GM12878 (cell line): ENCODE results near the gene DAZAP1. TPM values are rescaled to one million over a fixed set of nuclear protein-coding genes. Genes with fewer than 3 reads are reported as not detected.

Source experiments
- ATAC-seq: fragments of 200-7000 bp; cut with Tn5 transposase; 3 replicates; pipeline ENCODE4 v1.9.1; 2020; ENCODE audit warnings: mild to moderate bottlenecking, moderate library complexity
- BruUV-seq: library from RNA; stranded (reverse); fragments of 400-500 nt; replicated peaks from 2 replicates; lab custom pipeline; 2021; lab: Mats Ljungman, UMichigan
- CTCF ChIA-PET: fragments of 300-600 bp; sonication (Branson Sonifier 250); formaldehyde crosslinking; extraction: SDS; loops from one replicate; lab custom pipeline; 2021; ENCODE audit warnings: inconsistent platforms; lab: Yijun Ruan, JAX
- POLR2A ChIA-PET: fragments of 350-600 bp; formaldehyde crosslinking; extraction: SDS; loops from one replicate; lab custom pipeline; 2021; ENCODE audit warnings: inconsistent platforms; lab: Charles Lee
- RAD21 ChIA-PET: fragments of 300-600 bp; sonication (Branson Sonifier 250); formaldehyde crosslinking; loops from one replicate; lab custom pipeline; 2023; ENCODE audit warnings: antibody characterized with exemption; ENCODE audit not compliant: unreplicated experiment; lab: Charles Lee
- SMC1A ChIA-PET: fragments of 300-600 bp; sonication (Branson Sonifier 250); formaldehyde crosslinking; loops from one replicate; lab custom pipeline; 2023; ENCODE audit not compliant: unreplicated experiment, uncharacterized antibody; lab: Charles Lee
- DNase-seq: peaks from one replicate; pipeline ENCODE4 v3.0.0-alpha.2; 2011; ENCODE audit warnings: low read depth, low spot score
- FAIRE-seq: peaks from 3 replicates; lab custom pipeline; 2011; peaks lifted over from hg19 to GRCh38; lab: Jason Lieb, UNC
- H2AFZ ChIP-seq: 2 replicates; pipeline ENCODE4 v1.6.0; 2011; ENCODE audit warnings: low read depth, low read length, control low read depth; ENCODE audit not compliant: control insufficient read depth
- H3K27ac ChIP-seq: 2 replicates; pipeline ENCODE4 v1.5.1; 2011; ENCODE audit warnings: control low read depth; ENCODE audit not compliant: control insufficient read depth, insufficient read depth
- H3K27me3 ChIP-seq, 2 experiments: replicated peaks in 1 of 2; 2 replicates each; pipeline versions ENCODE4 v1.6.0 to v1.6.1; 2011; ENCODE audit warnings: low read length in 1 of 2; ENCODE audit not compliant: control insufficient read depth in 2 of 2, insufficient read depth in 2 of 2
- H3K36me3 ChIP-seq, 2 experiments: 2 replicates each; pipeline ENCODE4 v1.5.1; 2011; ENCODE audit warnings: low read length in 1 of 2; ENCODE audit not compliant: control insufficient read depth in 2 of 2, insufficient read depth in 2 of 2
- H3K4me1 ChIP-seq: 2 replicates; pipeline ENCODE4 v1.6.1; 2011; ENCODE audit warnings: mild to moderate bottlenecking, low read length, moderate library complexity, mixed read lengths; ENCODE audit not compliant: control insufficient read depth, insufficient read depth
- H3K4me2 ChIP-seq: 2 replicates; pipeline ENCODE4 v1.6.0; 2011; ENCODE audit warnings: control low read depth; ENCODE audit not compliant: control insufficient read depth, insufficient read depth
- H3K4me3 ChIP-seq: fragments of 200-600 bp; sonication (generic); 2 replicates; pipeline ENCODE4 v1.5.1; 2016
- H3K79me2 ChIP-seq: 2 replicates; pipeline ENCODE4 v1.6.0; 2011; ENCODE audit warnings: low read length; ENCODE audit not compliant: control insufficient read depth, insufficient read depth
- H3K9ac ChIP-seq: 2 replicates; pipeline ENCODE4 v1.8.0; 2011; ENCODE audit warnings: low read length, control low read depth, mixed read lengths; ENCODE audit not compliant: control insufficient read depth, insufficient read depth
- H3K9me3 ChIP-seq: replicated peaks from 3 replicates; pipeline ENCODE4 v1.5.1; 2011; ENCODE audit warnings: mild to moderate bottlenecking, low read length; ENCODE audit not compliant: control insufficient read depth, insufficient read depth
- H4K20me1 ChIP-seq: 2 replicates; pipeline ENCODE4 v1.6.0; 2011; ENCODE audit not compliant: control insufficient read depth, insufficient read depth
- FOXM1 ChIP-seq: IDR thresholded peaks from 2 replicates; pipeline ENCODE4 v1.6.1; 2012; ENCODE audit warnings: low read depth, mild to moderate bottlenecking, inconsistent platforms, low read length, moderate library complexity
- HCFC1 ChIP-seq: fragments of 150-350 bp; IDR thresholded peaks from 2 replicates; pipeline ENCODE4 v1.6.1; 2014; ENCODE audit warnings: low read length
- IKZF1 ChIP-seq: fragments of 450-650 bp; conservative IDR thresholded peaks from 2 replicates; pipeline ENCODE4 v1.6.1; 2017; ENCODE audit warnings: antibody characterized with exemption, mild to moderate bottlenecking
- RB1 ChIP-seq: fragments of 450-650 bp; formaldehyde crosslinking; IDR thresholded peaks from 2 replicates; pipeline ENCODE4 v1.6.1; 2017; ENCODE audit warnings: mild to moderate bottlenecking, borderline replicate concordance
- SUPT20H ChIP-seq: IDR thresholded peaks from 2 replicates; pipeline ENCODE4 v1.6.1; 2011; ENCODE audit warnings: low read depth, mild to moderate bottlenecking, low read length, moderate library complexity, borderline replicate concordance; ENCODE audit not compliant: control insufficient read depth
- TAF1 ChIP-seq: IDR thresholded peaks from 2 replicates; pipeline ENCODE4 v1.6.1; 2011; ENCODE audit warnings: mild to moderate bottlenecking, low read depth, low read length, borderline replicate concordance
- YY1 ChIP-seq: IDR thresholded peaks from 2 replicates; pipeline ENCODE4 v1.6.1; 2011; ENCODE audit warnings: low read depth, mild to moderate bottlenecking, low read length
- WGBS: methylation state at CpG from one replicate; pipeline ENCODE4 v1.1.6; 2016; ENCODE audit warnings: low lambda C conversion rate; ENCODE audit not compliant: insufficient replicate concordance, insufficient coverage; ENCODE audit errors: missing lambda C conversion rate; 5-methylcytosine and 5-hydroxymethylcytosine counted together
- in situ Hi-C: fragments of 300-500 bp; cut with MboI; formaldehyde crosslinking; loops from 9 replicates; pipeline ENCODE4 v1.14.3; 2018; ENCODE audit warnings: mixed read lengths
- intact Hi-C: fragments of 100-400 bp; cut with micrococcal nuclease; formaldehyde crosslinking; loops from one replicate; pipeline ENCODE4 v1.14.2; 2022; ENCODE audit not compliant: unreplicated experiment
- polyA plus RNA-seq, 11 experiments: library from polyadenylated mRNA; depleted of rRNA in 4 of 11; unstranded in 6 of 11; stranded (reverse) in 5 of 11; fragments of >200 nt; fragmentation: Nextera tagmentation in 4 of 11; fragmentation: Illumina TruSeq in 1 of 11; extraction: Ambion mirVana in 4 of 11; extraction: Trizol in 1 of 11; gene quantifications; 1 replicate in 1 of 11; 2 replicates in 10 of 11; pipeline versions ENCODE4 v1.2.1 to v1.2.3, GENCODE V29; 2011 to 2016; ENCODE audit warnings: inconsistent platforms in 2 of 11, missing spikeins in 2 of 11, low read depth in 1 of 11
- total RNA-seq, 4 experiments: library from RNA; depleted of rRNA in 3 of 4; stranded (reverse); fragments of >200 nt in 3 of 4; fragmentation: Illumina TruSeq in 1 of 4; extraction: Trizol in 1 of 4; gene quantifications; 2 replicates each; pipeline versions ENCODE4 v1.2.1 to v1.2.3, GENCODE V29; 2013 to 2021
- TF ChIP-seq, protein P1 (sequence below): fragments of 450-650 bp; IDR thresholded peaks from 2 replicates; pipeline ENCODE4 v1.6.1; 2017; ENCODE audit warnings: mild to moderate bottlenecking, moderate library complexity
- TF ChIP-seq, protein P2 (sequence below): fragments of 450-650 bp; conservative IDR thresholded peaks from 2 replicates; pipeline ENCODE4 v1.6.1; 2017; ENCODE audit warnings: mild to moderate bottlenecking, moderate library complexity
- TF ChIP-seq, protein P3 (sequence below): IDR thresholded peaks from 2 replicates; pipeline ENCODE4 v1.6.1; 2011; ENCODE audit warnings: borderline replicate concordance, low read depth, mild to moderate bottlenecking, moderate library complexity, low read length; ENCODE audit not compliant: insufficient read depth, poor library complexity, severe bottlenecking
- TF ChIP-seq, protein P4 (sequence below), 3 experiments: IDR thresholded peaks in 2 of 3; conservative IDR thresholded peaks in 1 of 3; 2 replicates each; pipeline ENCODE4 v1.5.1; 2011; ENCODE audit warnings: low read depth in 3 of 3, low read length in 3 of 3, mild to moderate bottlenecking in 3 of 3, control low read depth in 2 of 3, moderate library complexity in 2 of 3, inconsistent platforms in 1 of 3, mixed read lengths in 1 of 3; ENCODE audit not compliant: control insufficient read depth in 2 of 3, insufficient read depth in 1 of 3; ENCODE audit errors: extremely low read depth in 1 of 3

DAZAP1 gene
- total and polyA plus RNA-seq, 10 of the 15 experiments (the other 5 are each of a cell fraction or from before 2014, with no cell fraction given), result 9.9 to 240 (median 92.3) TPM

DNA sequence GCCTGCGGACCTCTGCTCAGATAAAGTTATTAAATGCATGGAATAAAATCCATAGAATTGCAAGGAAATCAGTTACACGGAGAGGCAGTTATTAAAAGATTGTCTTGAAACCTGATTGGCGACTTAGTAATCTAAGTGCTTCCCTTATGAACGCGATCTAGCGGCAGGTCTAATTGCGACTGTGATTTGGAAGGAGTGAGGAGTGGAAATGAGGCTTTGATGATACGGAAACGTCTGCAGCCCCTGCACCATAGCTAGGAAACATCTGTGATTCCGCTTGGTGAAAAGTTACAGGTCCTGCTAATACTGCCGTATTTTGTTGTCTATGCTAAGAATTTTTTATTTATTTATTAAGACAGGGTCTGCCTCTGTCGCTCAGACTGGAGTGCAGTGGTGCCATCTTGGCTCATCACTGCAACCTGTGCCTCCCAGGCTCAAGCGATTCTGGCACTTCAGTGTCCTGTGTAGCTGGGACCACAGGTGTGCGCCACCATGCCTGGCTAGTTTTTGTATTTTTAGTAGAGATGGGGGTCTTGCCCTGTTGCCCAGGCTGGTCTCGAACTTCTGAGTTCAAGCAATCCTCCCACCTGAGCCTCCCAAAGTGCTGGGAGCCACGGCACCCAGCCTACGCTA, 22.8 kb upstream of the DAZAP1 start:
- in situ Hi-C loops, result no loop called here
- peak overlapping the region; percentile 86 for H3K27ac ChIP-seq
- peak overlapping the region; percentile 83 for H3K4me2 ChIP-seq
- SMC1A ChIA-PET, result no interaction called here
- POLR2A ChIA-PET, result no interaction called here
- RAD21 ChIA-PET, result no interaction called here
- H3K27me3 ChIP-seq, result no peaks in the 10 kb centered on the region
- ATAC-seq (no peak), DNase-seq (no peak), FAIRE-seq (peak; percentile 59)
- H3K79me2 ChIP-seq, result peaks cover 11% of the 10 kb centered on the region
- TF ChIP-seq, protein P1, sequence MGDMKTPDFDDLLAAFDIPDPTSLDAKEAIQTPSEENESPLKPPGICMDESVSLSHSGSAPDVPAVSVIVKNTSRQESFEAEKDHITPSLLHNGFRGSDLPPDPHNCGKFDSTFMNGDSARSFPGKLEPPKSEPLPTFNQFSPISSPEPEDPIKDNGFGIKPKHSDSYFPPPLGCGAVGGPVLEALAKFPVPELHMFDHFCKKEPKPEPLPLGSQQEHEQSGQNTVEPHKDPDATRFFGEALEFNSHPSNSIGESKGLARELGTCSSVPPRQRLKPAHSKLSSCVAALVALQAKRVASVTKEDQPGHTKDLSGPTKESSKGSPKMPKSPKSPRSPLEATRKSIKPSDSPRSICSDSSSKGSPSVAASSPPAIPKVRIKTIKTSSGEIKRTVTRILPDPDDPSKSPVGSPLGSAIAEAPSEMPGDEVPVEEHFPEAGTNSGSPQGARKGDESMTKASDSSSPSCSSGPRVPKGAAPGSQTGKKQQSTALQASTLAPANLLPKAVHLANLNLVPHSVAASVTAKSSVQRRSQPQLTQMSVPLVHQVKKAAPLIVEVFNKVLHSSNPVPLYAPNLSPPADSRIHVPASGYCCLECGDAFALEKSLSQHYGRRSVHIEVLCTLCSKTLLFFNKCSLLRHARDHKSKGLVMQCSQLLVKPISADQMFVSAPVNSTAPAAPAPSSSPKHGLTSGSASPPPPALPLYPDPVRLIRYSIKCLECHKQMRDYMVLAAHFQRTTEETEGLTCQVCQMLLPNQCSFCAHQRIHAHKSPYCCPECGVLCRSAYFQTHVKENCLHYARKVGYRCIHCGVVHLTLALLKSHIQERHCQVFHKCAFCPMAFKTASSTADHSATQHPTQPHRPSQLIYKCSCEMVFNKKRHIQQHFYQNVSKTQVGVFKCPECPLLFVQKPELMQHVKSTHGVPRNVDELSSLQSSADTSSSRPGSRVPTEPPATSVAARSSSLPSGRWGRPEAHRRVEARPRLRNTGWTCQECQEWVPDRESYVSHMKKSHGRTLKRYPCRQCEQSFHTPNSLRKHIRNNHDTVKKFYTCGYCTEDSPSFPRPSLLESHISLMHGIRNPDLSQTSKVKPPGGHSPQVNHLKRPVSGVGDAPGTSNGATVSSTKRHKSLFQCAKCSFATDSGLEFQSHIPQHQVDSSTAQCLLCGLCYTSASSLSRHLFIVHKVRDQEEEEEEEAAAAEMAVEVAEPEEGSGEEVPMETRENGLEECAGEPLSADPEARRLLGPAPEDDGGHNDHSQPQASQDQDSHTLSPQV, result no peak
- TF ChIP-seq IKZF1 (no peak), TAF1 (no peak), RB1 (no peak), SUPT20H (no peak), FOXM1 (no peak), HCFC1 (no peak), YY1 (0 out of 2 replicates have a peak, but pooled peaks have one; percentile 17)
- TF ChIP-seq, protein P2, sequence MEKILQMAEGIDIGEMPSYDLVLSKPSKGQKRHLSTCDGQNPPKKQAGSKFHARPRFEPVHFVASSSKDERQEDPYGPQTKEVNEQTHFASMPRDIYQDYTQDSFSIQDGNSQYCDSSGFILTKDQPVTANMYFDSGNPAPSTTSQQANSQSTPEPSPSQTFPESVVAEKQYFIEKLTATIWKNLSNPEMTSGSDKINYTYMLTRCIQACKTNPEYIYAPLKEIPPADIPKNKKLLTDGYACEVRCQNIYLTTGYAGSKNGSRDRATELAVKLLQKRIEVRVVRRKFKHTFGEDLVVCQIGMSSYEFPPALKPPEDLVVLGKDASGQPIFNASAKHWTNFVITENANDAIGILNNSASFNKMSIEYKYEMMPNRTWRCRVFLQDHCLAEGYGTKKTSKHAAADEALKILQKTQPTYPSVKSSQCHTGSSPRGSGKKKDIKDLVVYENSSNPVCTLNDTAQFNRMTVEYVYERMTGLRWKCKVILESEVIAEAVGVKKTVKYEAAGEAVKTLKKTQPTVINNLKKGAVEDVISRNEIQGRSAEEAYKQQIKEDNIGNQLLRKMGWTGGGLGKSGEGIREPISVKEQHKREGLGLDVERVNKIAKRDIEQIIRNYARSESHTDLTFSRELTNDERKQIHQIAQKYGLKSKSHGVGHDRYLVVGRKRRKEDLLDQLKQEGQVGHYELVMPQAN, result no peak
- TF ChIP-seq, protein P3, sequence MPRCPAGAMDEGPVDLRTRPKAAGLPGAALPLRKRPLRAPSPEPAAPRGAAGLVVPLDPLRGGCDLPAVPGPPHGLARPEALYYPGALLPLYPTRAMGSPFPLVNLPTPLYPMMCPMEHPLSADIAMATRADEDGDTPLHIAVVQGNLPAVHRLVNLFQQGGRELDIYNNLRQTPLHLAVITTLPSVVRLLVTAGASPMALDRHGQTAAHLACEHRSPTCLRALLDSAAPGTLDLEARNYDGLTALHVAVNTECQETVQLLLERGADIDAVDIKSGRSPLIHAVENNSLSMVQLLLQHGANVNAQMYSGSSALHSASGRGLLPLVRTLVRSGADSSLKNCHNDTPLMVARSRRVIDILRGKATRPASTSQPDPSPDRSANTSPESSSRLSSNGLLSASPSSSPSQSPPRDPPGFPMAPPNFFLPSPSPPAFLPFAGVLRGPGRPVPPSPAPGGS, result peak; percentile 67
- TF ChIP-seq, protein P4, sequence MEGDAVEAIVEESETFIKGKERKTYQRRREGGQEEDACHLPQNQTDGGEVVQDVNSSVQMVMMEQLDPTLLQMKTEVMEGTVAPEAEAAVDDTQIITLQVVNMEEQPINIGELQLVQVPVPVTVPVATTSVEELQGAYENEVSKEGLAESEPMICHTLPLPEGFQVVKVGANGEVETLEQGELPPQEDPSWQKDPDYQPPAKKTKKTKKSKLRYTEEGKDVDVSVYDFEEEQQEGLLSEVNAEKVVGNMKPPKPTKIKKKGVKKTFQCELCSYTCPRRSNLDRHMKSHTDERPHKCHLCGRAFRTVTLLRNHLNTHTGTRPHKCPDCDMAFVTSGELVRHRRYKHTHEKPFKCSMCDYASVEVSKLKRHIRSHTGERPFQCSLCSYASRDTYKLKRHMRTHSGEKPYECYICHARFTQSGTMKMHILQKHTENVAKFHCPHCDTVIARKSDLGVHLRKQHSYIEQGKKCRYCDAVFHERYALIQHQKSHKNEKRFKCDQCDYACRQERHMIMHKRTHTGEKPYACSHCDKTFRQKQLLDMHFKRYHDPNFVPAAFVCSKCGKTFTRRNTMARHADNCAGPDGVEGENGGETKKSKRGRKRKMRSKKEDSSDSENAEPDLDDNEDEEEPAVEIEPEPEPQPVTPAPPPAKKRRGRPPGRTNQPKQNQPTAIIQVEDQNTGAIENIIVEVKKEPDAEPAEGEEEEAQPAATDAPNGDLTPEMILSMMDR (IDR thresholded peaks at IDR 0.05 in 2 of 3, conservative IDR thresholded peaks at IDR 0.05 in 1 of 3; ENCODE audit: control insufficient read depth in 2 of 3, extremely low read depth in 1 of 3, insufficient read depth in 1 of 3, low read depth in 3 of 3, low read length in 3 of 3), result no peak
- WGBS, result 27% methylated on average over 17 of the region's 17 CpGs
- peak overlapping the region; percentile 88 for H3K9ac ChIP-seq
- H3K36me3 ChIP-seq, result peaks cover 9% of the 10 kb centered on the region in 2 experiments; a peak in 3 of 4 replicates
- no peaks in the 10 kb centered on the region for H3K9me3 ChIP-seq
- intact Hi-C loops, result no loop called here
- no peaks in the 10 kb centered on the region for H4K20me1 ChIP-seq
- no peak overlapping the region for H2AFZ ChIP-seq
- CTCF ChIA-PET, result no interaction called here
- no TSS peak for BruUV-seq
- peak overlapping the region; percentile 94 for H3K4me3 ChIP-seq
- no peaks in the 10 kb centered on the region for H3K4me1 ChIP-seq
